HG03432 (cell line): Measurements from ENCODE around the gene PLLP.

Experiments used
- ATAC-seq: cut with Tn5 transposase; IDR thresholded peaks from one replicate; pipeline ENCODE4 v1.9.1; 2021; ENCODE audit warnings: mild to moderate bottlenecking, moderate library complexity; ENCODE audit not compliant: unreplicated experiment

PLLP gene

GRCh38 chr16:57284209-57284951 is at the start of gene PLLP:
Gene PLLP, minus strand, starts transcription at chr16:57284672. Its CDS starts 132 bp downstream, at chr16:57284540.
- ATAC-seq: peak; percentile 66

GRCh38 chr16:57333402-57333801 is 48.9 kb upstream of the PLLP start:
- no peak for ATAC-seq

DNA sequence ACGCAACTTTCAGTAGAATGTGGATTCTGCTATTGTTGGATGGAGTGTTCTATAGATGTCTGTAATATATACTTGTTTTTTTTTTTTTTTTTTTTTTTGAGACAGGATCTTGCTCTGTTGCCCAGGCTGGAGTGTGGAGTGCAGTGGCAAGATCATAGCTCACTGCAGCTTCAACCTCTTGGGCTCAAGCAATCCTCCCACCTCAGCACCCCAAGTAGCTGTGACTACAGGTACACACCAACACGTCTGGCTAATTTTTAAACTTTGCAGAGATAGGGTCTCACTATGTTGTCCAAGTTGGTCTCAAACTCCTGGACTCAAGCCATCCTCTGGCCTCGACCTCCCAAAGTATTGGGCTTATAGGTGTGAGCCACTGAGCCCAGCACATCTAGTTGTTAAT is 46.9 kb upstream of the PLLP start:
- ATAC-seq: no peak

DNA sequence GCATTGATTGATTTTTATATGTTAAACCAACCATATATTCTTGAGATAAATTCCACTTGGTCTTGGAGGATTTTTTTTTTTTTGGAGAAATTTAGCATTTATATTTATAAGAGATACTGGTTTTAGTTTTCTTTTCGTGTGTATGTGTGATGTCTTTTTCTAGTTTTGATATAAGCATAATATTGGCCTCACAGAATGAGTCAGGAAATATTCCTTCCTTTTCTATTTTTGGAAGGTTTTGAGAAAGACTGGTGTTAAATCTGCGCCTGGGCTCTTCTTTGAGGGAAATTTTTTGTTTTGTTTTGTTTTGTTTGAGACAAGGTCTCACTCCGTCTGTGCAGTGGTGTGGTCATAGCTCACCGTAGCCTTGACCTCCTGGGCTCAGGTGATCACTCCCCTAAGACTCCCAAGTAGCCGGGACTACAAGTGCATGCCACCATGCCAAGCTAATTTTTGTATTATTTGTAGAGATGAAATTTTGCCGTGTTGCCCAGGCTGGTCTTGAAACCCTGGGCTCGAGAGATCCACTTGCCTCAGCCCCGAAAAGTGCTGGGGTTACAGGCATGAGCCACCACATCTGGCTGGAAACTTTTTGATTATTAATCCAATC is 45.4 kb upstream of the PLLP start:
- no peak for ATAC-seq

DNA sequence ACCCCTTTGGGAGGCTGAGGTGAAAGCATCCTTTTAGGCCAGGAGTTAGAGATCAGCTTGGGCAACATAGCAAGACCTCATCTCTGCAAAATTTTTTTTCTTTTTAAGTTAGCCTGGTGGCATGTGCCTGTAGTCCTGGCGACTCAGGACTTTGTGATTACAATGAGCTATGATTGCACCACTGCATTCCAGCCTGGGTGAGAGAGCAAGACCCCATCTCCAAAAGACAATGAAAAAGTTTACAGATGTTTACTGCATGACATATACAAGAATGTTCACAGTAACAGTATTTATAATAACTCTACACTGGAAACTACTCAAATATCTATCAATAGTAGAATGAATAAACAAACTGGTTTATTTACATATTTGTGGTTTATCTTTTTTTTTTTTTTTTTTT is 41.0 kb upstream of the PLLP start:
- no peak for ATAC-seq

GRCh38 chr16:57324749-57325148 is 40.3 kb upstream of the PLLP start:
- ATAC-seq: no peak

DNA sequence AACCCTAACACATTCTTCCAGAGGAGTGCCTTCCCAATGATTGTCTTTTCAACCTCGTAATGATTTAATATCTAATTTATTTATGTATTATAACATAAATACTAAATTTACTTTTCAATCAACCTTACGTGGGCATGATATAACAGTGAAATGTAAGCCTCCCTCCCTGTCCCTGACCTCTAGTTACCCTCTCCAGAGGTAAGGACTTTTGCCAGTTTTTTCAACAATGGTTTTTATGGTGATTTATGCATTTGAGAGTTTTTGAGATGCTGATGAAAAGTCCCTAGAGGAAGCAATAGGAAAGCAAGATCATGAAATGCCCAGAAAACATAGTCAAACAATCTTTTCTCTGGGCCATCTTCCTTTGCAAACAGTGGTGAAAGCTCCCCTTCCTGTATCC is 35.2 kb upstream of the PLLP start:
- ATAC-seq: no peak

GRCh38 chr16:57318240-57318970 is 33.9 kb upstream of the PLLP start:
- ATAC-seq: no peak

DNA sequence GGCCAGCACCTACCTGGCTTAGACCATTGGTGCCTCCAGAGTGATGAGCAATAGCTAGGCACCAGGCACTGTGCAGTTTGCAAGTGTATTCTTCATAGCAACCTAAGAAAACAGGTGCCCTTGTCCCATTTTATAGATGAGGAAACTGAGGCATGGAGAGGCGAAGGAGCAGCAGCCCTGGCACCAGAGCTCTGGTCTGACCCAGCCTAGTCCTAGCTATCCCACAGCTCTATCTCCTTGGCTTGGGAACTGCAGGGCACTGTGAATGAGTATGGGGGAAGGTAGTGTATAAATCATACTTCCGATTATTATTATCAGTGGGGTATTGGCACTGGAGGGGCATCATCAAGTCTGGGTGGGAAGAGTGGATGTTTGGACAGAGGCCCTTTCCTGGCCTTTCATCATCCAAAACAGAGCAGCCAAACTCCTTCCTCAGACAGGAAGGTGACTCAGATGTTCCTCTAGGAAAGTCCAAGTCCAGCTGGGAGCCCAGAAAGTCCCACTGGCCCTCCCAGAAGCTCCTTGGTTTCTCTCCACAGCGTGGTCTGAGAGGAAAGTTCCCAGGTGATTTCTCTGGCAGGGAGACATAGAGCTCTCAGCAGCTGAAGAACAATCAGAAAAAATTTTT is 32.0 kb upstream of the PLLP start:
- ATAC-seq: no peak

DNA sequence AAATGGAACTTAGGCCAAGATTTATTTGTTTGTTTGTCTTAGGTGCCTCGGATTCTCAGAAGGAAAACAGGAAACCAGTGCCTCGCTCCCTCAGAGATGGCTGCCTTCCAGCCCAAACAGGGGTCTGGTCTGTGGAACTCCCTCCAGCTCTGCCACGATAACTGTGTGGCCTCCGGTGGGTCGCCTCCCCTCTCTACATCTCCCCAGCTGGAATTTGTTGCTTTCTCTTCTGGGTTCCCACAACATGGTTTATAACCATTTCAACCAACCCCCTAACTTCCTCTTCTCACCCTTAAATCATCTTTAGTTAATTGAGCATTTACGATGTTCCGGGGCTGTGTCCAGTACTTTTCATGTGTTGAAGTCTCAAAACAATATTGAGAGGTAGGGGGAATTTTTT is 30.9 kb upstream of the PLLP start:
- ATAC-seq: no peak

- no peak for ATAC-seq
These were observed 29.8 kb upstream of the PLLP start for GRCh38 chr16:57314161-57314785.

- ATAC-seq: no peak
These were observed 29.0 kb upstream of the PLLP start for GRCh38 chr16:57313509-57313908.

DNA sequence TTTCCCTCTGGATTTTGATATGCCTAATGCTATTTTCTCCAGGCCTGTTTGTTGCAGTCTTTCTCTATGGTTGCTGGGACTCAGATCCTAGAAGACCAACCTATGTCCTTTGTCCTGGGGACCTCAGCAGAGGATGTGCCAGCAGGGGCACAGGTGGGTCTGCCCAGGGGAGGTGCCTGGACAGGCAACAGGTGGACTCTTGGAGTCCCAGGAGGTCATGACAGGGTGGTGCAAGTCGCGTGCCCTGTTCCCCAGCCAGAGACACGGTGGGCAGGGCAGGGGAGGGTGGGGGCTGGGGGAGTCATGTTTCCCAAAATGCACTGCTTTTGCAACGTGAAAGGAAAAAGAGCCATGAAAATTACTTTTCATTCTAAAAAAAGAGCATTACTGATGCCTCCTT is 26.3 kb upstream of the PLLP start:
- no peak for ATAC-seq

DNA sequence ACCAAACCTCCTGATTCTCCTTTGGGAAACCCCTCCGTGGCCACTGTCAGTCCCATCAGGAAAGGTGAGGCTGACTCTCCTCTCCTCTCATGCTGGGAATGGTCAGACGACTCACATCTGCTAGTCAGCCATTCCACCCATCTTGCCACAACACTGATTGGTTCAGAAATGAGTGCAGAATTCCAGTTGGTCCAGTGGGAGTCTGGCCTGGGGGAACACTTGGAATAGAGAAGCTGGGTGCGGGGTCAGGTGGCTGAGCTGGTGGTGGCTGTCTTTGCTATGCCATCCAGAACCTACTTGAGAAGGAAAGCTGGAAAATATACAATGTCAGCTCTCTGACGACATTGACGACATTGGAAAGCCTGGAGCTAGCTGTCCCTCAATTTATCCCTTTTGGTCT is 23.6 kb upstream of the PLLP start:
- ATAC-seq: no peak

DNA sequence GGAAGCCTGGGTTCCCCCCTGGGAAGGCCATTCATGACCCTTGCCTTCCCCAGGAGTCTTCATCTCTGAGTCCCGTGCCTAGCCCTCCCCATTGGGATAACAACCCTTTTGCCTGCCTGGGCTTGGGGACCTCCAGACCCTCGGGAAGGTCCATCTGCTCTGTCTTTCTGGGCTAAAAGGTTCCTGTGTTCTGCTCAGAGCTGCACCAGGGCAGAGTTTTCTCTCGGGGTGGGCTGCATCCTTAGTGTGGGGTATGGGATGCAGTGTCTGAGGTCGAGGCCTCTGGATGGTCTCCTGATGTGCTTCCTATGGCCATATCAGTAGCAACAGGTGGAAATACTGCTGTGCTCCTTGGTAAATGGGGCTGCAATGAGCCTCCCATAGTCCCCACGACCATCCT is 22.9 kb upstream of the PLLP start:
- no peak for ATAC-seq

GRCh38 chr16:57306676-57307341 is 22.3 kb upstream of the PLLP start:
- no peak for ATAC-seq

- no peak for ATAC-seq
These were observed 20.8 kb upstream of the PLLP start for GRCh38 chr16:57305159-57305811.

GRCh38 chr16:57304169-57305061 is 19.9 kb upstream of the PLLP start:
- ATAC-seq: no peak

DNA sequence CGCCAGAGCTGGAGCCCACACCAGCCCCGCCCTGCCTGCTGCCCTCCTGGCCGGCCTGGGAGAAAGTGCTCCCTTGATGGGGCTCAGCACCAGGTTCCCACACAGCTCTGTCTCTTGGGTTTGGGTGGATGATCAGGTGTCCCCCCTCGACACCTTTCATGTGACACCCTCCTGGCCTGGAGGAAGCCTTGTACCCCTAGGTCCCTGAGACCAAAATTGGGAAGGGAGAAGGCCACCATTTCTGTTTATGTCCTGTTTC is 19.4 kb upstream of the PLLP start:
- no peak for ATAC-seq
